ENCODE measurements around the gene CDK17.
A peak's percentile ranks its signal among the peaks of the same experiment; 100 is the strongest.
"Not testable (repeated sequence)": the region's sequence is repeated elsewhere in the genome, so short reads cannot be mapped to it uniquely, and the experiment has no call there.

Gene CDK17

DNA sequence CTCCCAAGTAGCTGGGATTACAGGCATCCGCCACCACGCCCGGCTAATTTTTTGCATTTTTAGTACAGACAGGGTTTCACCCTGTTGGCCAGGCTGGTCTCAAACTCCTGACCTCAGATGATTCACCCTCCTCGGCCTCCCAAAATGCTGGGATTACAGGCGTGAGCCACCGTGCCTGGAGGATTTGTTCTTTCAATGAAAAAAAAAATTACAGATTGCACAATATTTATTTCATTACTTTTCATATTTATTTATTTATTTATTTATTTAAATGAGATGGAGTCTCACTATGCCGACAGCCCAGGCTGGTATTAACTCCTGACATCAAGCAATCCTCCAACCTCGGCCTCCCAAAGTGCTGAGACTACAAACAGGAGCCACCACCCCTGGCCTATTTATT is 2.3 kb upstream of the CDK17 start:
- peak overlapping the region; percentile 97; the same call in 1 of the 2 replicates for H3K27ac ChIP-seq (ENCODE audit: low read depth, low read length)
- H3K27me3 ChIP-seq (ENCODE audit: insufficient read depth, low read length); H2AFZ ChIP-seq (ENCODE audit: low read length, unreplicated experiment); H3K4me3 ChIP-seq (ENCODE audit: low read depth, low read length); H3K36me3 ChIP-seq (ENCODE audit: insufficient read depth, low read length): not testable (repeated sequence)
- peaks cover 15% of the 10 kb centered on the region for H3K4me1 ChIP-seq (ENCODE audit: control insufficient read depth, insufficient read depth, low read length, unreplicated experiment)
- peaks cover 25% of the 10 kb centered on the region for H3K79me2 ChIP-seq (ENCODE audit: control insufficient read depth, insufficient read depth, low read length, unreplicated experiment)

DNA sequence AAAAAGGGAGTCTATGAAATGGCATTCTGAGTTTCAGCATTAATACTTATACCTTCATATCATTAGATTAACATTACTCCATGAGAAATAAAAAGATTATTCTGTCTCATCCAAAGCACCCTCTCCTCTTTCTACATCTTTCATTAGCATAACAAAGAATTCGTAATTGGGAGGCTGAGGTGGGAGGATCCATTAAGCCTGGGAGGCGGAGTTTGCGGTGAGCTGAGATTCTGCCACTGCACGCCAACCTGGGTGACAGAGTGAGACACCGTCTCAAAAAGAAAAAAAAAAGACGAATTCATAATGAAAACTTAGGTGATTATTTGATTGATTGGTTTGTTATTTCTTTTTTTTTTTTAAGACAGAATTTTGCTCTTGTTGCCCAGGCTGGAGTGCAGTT is 1.8 kb upstream of the CDK17 start:
- H2AFZ ChIP-seq (ENCODE audit: low read length, unreplicated experiment), result peak overlapping the region; percentile 56
- peaks cover 15% of the 10 kb centered on the region for H3K4me1 ChIP-seq (ENCODE audit: control insufficient read depth, insufficient read depth, low read length, unreplicated experiment)
- no peaks in the 10 kb centered on the region for H3K27me3 ChIP-seq (ENCODE audit: insufficient read depth, low read length)
- H3K4me3 ChIP-seq (ENCODE audit: low read depth, low read length), result peak overlapping the region; percentile 86; the same call in 1 of the 2 replicates
- peak overlapping the region; percentile 97 for H3K27ac ChIP-seq (ENCODE audit: low read depth, low read length)
- H3K36me3 ChIP-seq (ENCODE audit: insufficient read depth, low read length), result no peaks in the 10 kb centered on the region
- H3K79me2 ChIP-seq (ENCODE audit: control insufficient read depth, insufficient read depth, low read length, unreplicated experiment), result peaks cover 29% of the 10 kb centered on the region

DNA sequence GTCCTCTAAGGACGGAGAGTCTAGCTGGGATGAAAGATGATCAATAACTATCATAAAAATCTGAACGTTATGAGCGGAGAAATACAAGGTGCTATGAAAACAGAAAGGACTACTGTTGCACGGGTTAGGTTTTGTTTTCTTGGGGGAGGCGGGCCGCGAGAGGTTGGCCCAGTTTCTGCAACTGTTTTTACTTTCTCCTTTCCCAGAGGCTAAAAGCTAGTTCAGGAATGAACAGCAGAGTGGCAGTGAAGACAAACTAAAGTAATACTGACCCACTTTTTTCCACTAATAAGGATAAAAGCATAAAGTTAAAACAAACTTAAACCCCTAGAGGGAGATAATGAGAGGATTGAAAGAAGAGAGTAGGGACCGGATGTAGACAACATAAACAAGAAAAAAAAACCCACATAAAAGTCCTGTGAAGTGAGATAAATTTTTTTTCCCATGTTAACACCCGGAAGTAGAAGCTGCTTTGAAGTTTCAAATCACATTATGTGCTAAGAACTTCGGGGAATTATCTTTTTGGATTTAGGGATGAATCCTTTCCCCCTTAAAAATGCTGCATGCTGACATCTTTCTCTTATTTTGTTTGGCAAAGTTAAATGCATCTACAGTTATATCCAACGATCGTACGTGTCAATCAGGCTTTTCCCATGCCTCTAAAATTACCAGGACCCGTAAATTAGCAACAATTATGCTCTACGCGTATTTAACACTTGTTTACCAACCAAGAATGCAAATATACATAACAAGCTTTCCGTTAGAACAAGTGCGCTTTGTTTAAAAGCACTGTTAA is 1.0 kb upstream of the CDK17 start:
- Histone ChIP-seq H3K36me3 (ENCODE audit: insufficient read depth, low read length) (no peaks in the 10 kb centered on the region), H3K27me3 (ENCODE audit: insufficient read depth, low read length) (no peaks in the 10 kb centered on the region), H3K4me1 (ENCODE audit: control insufficient read depth, insufficient read depth, low read length, unreplicated experiment) (peaks cover 23% of the 10 kb centered on the region), H3K4me3 (ENCODE audit: low read depth, low read length) (peak overlapping the region; percentile 86), H3K27ac (ENCODE audit: low read depth, low read length) (peak overlapping the region; percentile 97), H3K79me2 (ENCODE audit: control insufficient read depth, insufficient read depth, low read length, unreplicated experiment) (peaks cover 37% of the 10 kb centered on the region), H2AFZ (ENCODE audit: low read length, unreplicated experiment) (peak overlapping the region; percentile 76)

DNA sequence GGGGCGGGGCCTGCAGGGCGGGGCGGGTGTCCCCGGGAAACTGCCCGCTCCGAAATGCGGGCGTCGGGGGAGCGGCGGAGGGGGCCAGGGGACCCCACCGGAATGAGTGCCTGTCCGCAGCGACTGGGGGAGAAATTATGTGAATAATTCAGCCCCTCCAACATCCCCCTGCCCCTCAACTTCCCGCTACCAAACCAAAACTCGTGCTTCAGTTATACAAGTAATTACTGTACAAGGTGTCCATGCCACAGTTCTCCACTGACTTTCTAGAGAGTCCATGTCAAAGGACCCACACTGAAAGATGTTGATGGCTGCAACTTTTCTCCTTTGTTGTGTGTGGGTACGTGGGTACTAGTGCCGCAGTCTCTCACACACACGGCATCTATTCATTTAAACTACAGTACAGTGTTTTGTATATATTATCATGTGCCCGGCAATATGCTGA is 414 bp upstream of the CDK17 start:
- H3K4me1 ChIP-seq (ENCODE audit: control insufficient read depth, insufficient read depth, low read length, unreplicated experiment), result peaks cover 29% of the 10 kb centered on the region
- H3K36me3 ChIP-seq (ENCODE audit: insufficient read depth, low read length), result no peaks in the 10 kb centered on the region
- no peaks in the 10 kb centered on the region for H3K27me3 ChIP-seq (ENCODE audit: insufficient read depth, low read length)
- H3K4me3 ChIP-seq (ENCODE audit: low read depth, low read length), result peak overlapping the region; percentile 86
- peak overlapping the region; percentile 76 for H2AFZ ChIP-seq (ENCODE audit: low read length, unreplicated experiment)
- H3K79me2 ChIP-seq (ENCODE audit: control insufficient read depth, insufficient read depth, low read length, unreplicated experiment), result peaks cover 43% of the 10 kb centered on the region
- H3K27ac ChIP-seq (ENCODE audit: low read depth, low read length), result peak overlapping the region; percentile 97

DNA sequence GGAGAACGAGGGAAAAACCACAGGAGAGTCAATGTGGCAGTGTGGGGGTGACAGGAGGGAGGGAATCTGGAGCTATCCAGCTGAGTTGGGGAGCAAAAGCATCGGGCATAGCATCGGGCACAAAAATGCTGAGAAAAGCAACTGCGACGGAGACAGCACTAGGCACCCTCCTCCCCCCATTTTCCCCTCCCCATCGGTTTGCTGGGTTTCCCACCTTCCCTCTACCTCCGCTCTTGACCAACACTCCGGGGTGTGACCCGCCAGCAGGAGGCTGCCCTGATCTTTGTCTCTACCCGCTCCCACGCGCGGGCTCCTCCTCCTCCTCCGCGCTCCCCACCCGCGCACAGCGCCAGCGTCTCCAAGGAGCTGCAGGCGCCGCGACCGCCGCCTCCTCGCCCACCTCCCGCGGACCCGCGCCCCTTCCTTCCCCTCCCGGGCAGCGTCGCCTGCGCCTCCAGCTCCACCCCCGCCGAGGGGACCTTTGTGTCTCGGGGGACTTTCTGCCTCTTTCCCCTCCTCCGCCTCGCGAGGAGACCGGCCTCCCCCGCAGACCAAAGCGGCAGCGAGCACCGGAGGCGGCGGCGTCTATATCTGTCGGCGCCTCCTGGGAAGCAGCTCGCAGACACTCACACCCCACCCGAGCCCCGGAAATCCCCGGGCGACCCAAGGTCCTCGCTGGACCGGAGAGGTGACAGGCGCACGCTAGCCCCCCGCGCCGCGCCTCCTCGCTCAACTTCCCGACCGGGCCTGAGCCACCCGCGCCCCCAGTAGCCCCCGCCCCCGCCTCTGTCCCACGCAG is 920 bp downstream of the CDK17 start:
- no peaks in the 10 kb centered on the region for H3K27me3 ChIP-seq (ENCODE audit: insufficient read depth, low read length)
- peak overlapping the region; percentile 97 for H3K27ac ChIP-seq (ENCODE audit: low read depth, low read length)
- H3K36me3 ChIP-seq (ENCODE audit: insufficient read depth, low read length), result no peaks in the 10 kb centered on the region; the same call in 1 of the 2 replicates
- H2AFZ ChIP-seq (ENCODE audit: low read length, unreplicated experiment), result peak overlapping the region; percentile 13
- H3K79me2 ChIP-seq (ENCODE audit: control insufficient read depth, insufficient read depth, low read length, unreplicated experiment), result peaks cover 56% of the 10 kb centered on the region
- peaks cover 32% of the 10 kb centered on the region for H3K4me1 ChIP-seq (ENCODE audit: control insufficient read depth, insufficient read depth, low read length, unreplicated experiment)
- H3K4me3 ChIP-seq (ENCODE audit: low read depth, low read length), result peak overlapping the region; percentile 86

DNA sequence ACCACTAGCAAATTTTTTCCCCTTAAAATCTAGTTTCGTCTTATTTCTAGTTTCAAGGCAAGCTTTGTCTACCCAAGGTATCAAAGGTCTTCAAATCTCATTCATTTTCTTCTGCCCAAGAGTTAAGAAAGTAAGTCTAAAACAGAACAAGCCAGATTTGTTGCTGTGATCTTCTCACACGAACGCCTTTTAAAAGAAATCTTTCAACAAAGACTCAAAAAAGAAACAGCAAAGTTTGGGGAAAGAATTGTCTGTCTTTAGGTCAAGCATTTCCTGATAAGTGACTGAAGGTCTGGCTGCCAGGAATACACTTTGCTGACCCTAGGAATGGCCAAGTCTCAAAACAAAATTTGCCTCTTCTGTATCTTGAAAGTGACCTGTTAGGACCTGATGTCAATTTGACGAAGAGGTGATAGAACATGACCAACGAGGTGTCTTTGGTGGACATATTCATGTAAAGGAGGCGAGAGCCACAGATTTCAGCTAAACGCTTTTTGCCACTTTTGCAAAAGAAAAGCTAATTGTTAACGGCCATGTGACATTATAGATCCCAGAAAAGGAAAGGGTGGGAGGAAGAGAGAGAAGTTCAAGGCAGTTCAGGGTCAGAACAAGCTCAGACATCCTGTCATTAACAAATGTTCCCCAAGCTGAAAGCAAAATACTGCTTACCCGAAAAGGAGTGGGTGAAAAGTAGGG is 1.7 kb downstream of the CDK17 start:
- Histone ChIP-seq H2AFZ (ENCODE audit: low read length, unreplicated experiment) (no peak overlapping the region), H3K36me3 (ENCODE audit: insufficient read depth, low read length) (no peaks in the 10 kb centered on the region; the same call in 1 of the 2 replicates), H3K27ac (ENCODE audit: low read depth, low read length) (peak overlapping the region; percentile 97), H3K27me3 (ENCODE audit: insufficient read depth, low read length) (no peaks in the 10 kb centered on the region), H3K79me2 (ENCODE audit: control insufficient read depth, insufficient read depth, low read length, unreplicated experiment) (peaks cover 62% of the 10 kb centered on the region), H3K4me1 (ENCODE audit: control insufficient read depth, insufficient read depth, low read length, unreplicated experiment) (peaks cover 29% of the 10 kb centered on the region), H3K4me3 (ENCODE audit: low read depth, low read length) (peak overlapping the region; percentile 86)

DNA sequence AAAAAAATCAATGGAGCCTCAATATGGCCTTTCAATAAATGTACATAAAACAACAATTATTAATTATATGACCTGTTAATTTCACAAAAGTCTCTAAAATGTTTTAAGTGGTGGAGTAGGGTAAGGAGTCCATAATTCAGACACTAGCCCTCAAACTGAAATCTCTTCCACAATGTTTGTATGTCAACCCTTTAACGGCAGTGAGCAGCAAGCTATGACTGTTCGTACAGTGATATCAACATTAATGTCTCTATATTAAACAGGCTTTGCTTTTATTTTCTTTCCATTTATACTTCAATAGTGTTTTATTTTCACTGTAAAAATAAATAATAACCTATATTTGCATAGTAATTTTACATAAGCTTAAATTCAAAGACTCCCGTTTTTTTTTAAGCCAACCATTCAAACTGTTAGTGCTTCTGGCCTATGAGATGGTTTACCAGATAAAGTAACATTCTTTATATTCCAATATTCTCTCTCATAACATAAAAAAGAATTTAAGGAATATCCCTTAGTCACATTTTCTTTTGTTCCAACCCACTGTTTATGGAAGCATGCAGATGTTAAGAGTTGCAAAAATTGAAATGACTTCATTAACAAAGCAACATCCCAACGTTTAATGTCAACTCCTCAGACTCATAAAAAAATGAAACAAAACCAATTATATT is 2.3 kb downstream of the CDK17 start:
- H3K4me1 ChIP-seq (ENCODE audit: control insufficient read depth, insufficient read depth, low read length, unreplicated experiment), result peaks cover 30% of the 10 kb centered on the region
- no peak overlapping the region for H2AFZ ChIP-seq (ENCODE audit: low read length, unreplicated experiment)
- H3K4me3 ChIP-seq (ENCODE audit: low read depth, low read length), result peak overlapping the region; percentile 86
- no peaks in the 10 kb centered on the region; the same call in 1 of the 2 replicates for H3K36me3 ChIP-seq (ENCODE audit: insufficient read depth, low read length)
- H3K27ac ChIP-seq (ENCODE audit: low read depth, low read length), result peak overlapping the region; percentile 97
- no peaks in the 10 kb centered on the region for H3K27me3 ChIP-seq (ENCODE audit: insufficient read depth, low read length)
- H3K79me2 ChIP-seq (ENCODE audit: control insufficient read depth, insufficient read depth, low read length, unreplicated experiment), result peaks cover 69% of the 10 kb centered on the region

DNA sequence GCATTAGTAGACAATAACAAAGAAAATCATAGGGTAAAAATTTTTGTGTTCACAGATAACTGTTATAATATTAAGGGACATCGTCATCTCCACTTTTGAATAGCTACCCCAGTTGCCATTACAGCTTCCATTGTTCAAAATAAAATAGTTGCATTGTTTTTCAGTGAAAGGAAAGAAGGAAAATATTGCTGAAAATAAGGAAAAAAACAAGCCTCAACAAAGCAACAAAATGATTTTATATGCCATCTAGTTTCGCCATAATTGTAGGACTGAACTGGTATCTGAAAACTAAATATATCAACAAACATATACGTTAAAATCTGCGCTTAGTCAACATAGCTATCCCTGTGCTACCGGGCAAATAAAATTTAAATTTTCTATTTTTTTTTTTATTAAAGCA is 3.3 kb downstream of the CDK17 start:
- Histone ChIP-seq H3K4me1 (ENCODE audit: control insufficient read depth, insufficient read depth, low read length, unreplicated experiment) (peaks cover 32% of the 10 kb centered on the region), H3K79me2 (ENCODE audit: control insufficient read depth, insufficient read depth, low read length, unreplicated experiment) (peaks cover 78% of the 10 kb centered on the region)

DNA sequence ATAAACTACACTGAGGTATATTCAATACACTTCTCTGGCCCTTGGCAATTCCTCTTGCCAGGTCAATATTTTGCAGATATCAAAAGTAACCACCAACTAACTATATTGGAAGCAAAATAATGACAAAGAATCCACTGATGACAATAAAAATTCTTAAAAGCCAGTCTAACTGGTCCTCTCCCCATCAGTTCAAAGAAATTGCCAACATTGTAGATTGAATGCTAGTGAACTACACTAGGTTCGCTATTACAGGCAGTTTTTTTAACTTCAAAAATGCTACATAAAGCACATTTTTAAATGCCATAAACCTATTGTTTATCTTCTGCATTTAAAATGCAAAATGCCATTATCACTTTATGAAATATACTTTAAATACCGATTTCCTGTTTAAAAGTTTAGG is 4.0 kb downstream of the CDK17 start:
- Histone ChIP-seq H3K27ac (ENCODE audit: low read depth, low read length) (no peak overlapping the region), H3K4me1 (ENCODE audit: control insufficient read depth, insufficient read depth, low read length, unreplicated experiment) (peaks cover 27% of the 10 kb centered on the region), H3K4me3 (ENCODE audit: low read depth, low read length) (peak overlapping the region; percentile 86), H2AFZ (ENCODE audit: low read length, unreplicated experiment) (no peak overlapping the region), H3K27me3 (ENCODE audit: insufficient read depth, low read length) (no peaks in the 10 kb centered on the region), H3K36me3 (ENCODE audit: insufficient read depth, low read length) (no peaks in the 10 kb centered on the region; the same call in 1 of the 2 replicates), H3K79me2 (ENCODE audit: control insufficient read depth, insufficient read depth, low read length, unreplicated experiment) (peaks cover 85% of the 10 kb centered on the region)

More for the DNA sequence above, 3.3 kb downstream of the CDK17 start:
- Histone ChIP-seq H3K27ac (ENCODE audit: low read depth, low read length) (no peak overlapping the region; the same call in 1 of the 2 replicates), H2AFZ (ENCODE audit: low read length, unreplicated experiment) (no peak overlapping the region), H3K27me3 (ENCODE audit: insufficient read depth, low read length) (no peaks in the 10 kb centered on the region), H3K4me3 (ENCODE audit: low read depth, low read length) (peak overlapping the region; percentile 86), H3K36me3 (ENCODE audit: insufficient read depth, low read length) (no peaks in the 10 kb centered on the region; the same call in 1 of the 2 replicates)

DNA sequence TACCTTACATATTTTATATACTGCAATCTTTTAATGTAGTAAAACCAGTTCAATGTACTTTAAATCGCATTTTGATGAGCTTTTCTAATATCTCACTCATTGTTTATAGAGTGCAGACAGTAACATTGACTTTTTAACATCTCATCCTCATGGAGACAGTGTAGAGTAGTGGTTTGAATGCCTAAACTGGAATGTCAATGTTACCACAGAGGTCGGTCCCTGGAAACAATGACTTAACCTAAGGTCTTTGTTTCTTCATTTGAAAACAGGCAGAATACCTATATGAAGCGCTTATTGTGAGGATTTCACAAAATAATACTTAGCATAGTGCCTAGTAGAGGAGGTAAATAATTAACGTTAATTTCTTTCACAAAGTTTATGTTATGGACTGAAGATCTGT is 5.0 kb downstream of the CDK17 start:
- no peak overlapping the region for H3K27ac ChIP-seq (ENCODE audit: low read depth, low read length)
- peaks cover 95% of the 10 kb centered on the region for H3K79me2 ChIP-seq (ENCODE audit: control insufficient read depth, insufficient read depth, low read length, unreplicated experiment)
- H3K36me3 ChIP-seq (ENCODE audit: insufficient read depth, low read length), result no peaks in the 10 kb centered on the region; the same call in 1 of the 2 replicates
- H2AFZ ChIP-seq (ENCODE audit: low read length, unreplicated experiment), result no peak overlapping the region
- H3K27me3 ChIP-seq (ENCODE audit: insufficient read depth, low read length), result no peaks in the 10 kb centered on the region
- peaks cover 27% of the 10 kb centered on the region for H3K4me1 ChIP-seq (ENCODE audit: control insufficient read depth, insufficient read depth, low read length, unreplicated experiment)
- H3K4me3 ChIP-seq (ENCODE audit: low read depth, low read length), result no peak overlapping the region
